Measurements from ENCODE around the gene CMIP.

- TF ChIP-seq POLR2AphosphoS5 (IDR thresholded peaks at IDR 0.05) (no peak), CTCF (IDR thresholded peaks at IDR 0.05) (no peak), POLR2A (IDR thresholded peaks at IDR 0.05) (no peak)
These were observed 49.5 kb upstream of the CMIP start for GRCh38 chr16:81394966-81395655.

Data from prostate gland (tissue), 2 donors.